ENCODE data around the gene LINGO4. TPM values are rescaled to one million over a fixed set of nuclear protein-coding genes. Genes with fewer than 3 reads are reported as not detected.

Gene LINGO4
- total and polyA plus RNA-seq, 2 donors (not counting 1 experiment from before 2014, with no cell fraction given): not detected

GRCh38 chr1:151854658-151855057 is 49.4 kb upstream of the LINGO4 start:
- POLR2A ChIA-PET: no interaction called here
- no peak overlapping the region for H3K4me3 Mint-ChIP-seq
- Histone ChIP-seq H3K4me1 (ENCODE audit: control insufficient read depth in 2 of 2, insufficient read depth in 2 of 2, low read length in 2 of 2) (peaks cover under 1 to 3% of the 10 kb centered on the region in 2 donors), H3K4me3 (ENCODE audit: control extremely low read depth in 1 of 5, extremely low read depth in 1 of 5, insufficient read depth in 1 of 5, low read depth in 2 of 5, low read length in 4 of 5) (no peak overlapping the region), H3K36me3 (replicated peaks in 1 of 2; ENCODE audit: control extremely low read depth in 1 of 2, control insufficient read depth in 1 of 2, extremely low read depth in 1 of 2, insufficient read depth in 2 of 2, low read length in 1 of 2) (no peaks in the 10 kb centered on the region), H3K9ac (ENCODE audit: low read length) (no peak overlapping the region), H3K9me3 (ENCODE audit: control extremely low read depth in 1 of 3, control insufficient read depth in 2 of 3, insufficient read depth in 1 of 3, low read length in 2 of 3) (no peaks in the 10 kb centered on the region), H3K4me2 (replicated peaks; ENCODE audit: low read depth, low read length, poor library complexity, severe bottlenecking) (no peak overlapping the region), H3K79me2 (ENCODE audit: control insufficient read depth, insufficient read depth, low read length) (no peaks in the 10 kb centered on the region), H4K20me1 (ENCODE audit: control insufficient read depth, insufficient read depth, low read length, poor library complexity, severe bottlenecking) (no peaks in the 10 kb centered on the region), H3K27ac (ENCODE audit: low read length in 2 of 2) (no peak overlapping the region), H3K27me3 (replicated peaks in 1 of 4; ENCODE audit: control extremely low read depth in 1 of 4, control insufficient read depth in 3 of 4, insufficient read depth in 4 of 4, low read length in 3 of 4) (peaks cover 0 to under 1% (median 0%) of the 10 kb centered on the region in 4 experiments), H2AFZ (ENCODE audit: insufficient read depth, low read depth, low read length, poor library complexity, severe bottlenecking) (no peak overlapping the region)
- ATAC-seq (ENCODE audit: low read depth): no peak
- no peak for DNase-seq
- peaks cover 1% of the 10 kb centered on the region for H3K4me1 Mint-ChIP-seq
- CTCF ChIA-PET: no interaction called here
- peaks cover 6% of the 10 kb centered on the region for H3K27me3 Mint-ChIP-seq
- no peaks in the 10 kb centered on the region for H3K9me3 Mint-ChIP-seq (ENCODE audit: insufficient read depth)
- WGBS (ENCODE audit: insufficient coverage): 97% methylated on average over 5 of the region's 7 CpGs
- intact Hi-C loops (cut with micrococcal nuclease): no loop called here
- TF ChIP-seq EZH2 (IDR thresholded peaks at IDR 0.05; ENCODE audit: borderline replicate concordance, insufficient read depth, low read depth, low read length, poor library complexity, severe bottlenecking): no peak
- TF ChIP-seq CTCF (IDR thresholded peaks at IDR 0.05): no peak
- no peak overlapping the region for H3K27ac Mint-ChIP-seq

GRCh38 chr1:151853411-151853943 is 48.3 kb upstream of the LINGO4 start, which contains the start of gene THEM5:
Gene THEM5, minus strand, starts transcription at chr1:151853712. Its CDS starts 147 bp downstream, at chr1:151853565.
- POLR2A ChIA-PET: no interaction called here
- Histone ChIP-seq H3K79me2 (ENCODE audit: control insufficient read depth, insufficient read depth, low read length) (no peaks in the 10 kb centered on the region), H3K9me3 (ENCODE audit: control extremely low read depth in 1 of 3, control insufficient read depth in 2 of 3, insufficient read depth in 1 of 3, low read length in 2 of 3) (no peaks in the 10 kb centered on the region), H3K27ac (ENCODE audit: low read length in 2 of 2) (no peak within 1 kb of the TSS), H2AFZ (ENCODE audit: insufficient read depth, low read depth, low read length, poor library complexity, severe bottlenecking) (no peak within 1 kb of the TSS), H3K27me3 (replicated peaks in 1 of 4; ENCODE audit: control extremely low read depth in 1 of 4, control insufficient read depth in 3 of 4, insufficient read depth in 4 of 4, low read length in 3 of 4) (peaks cover 0 to 6% (median 0%) of the 10 kb centered on the region in 4 experiments), H3K4me1 (ENCODE audit: control insufficient read depth in 2 of 2, insufficient read depth in 2 of 2, low read length in 2 of 2) (no peaks in the 10 kb centered on the region), H4K20me1 (ENCODE audit: control insufficient read depth, insufficient read depth, low read length, poor library complexity, severe bottlenecking) (no peaks in the 10 kb centered on the region), H3K4me3 (ENCODE audit: control extremely low read depth in 1 of 5, extremely low read depth in 1 of 5, insufficient read depth in 1 of 5, low read depth in 2 of 5, low read length in 4 of 5) (no peak within 1 kb of the TSS), H3K9ac (ENCODE audit: low read length) (no peak within 1 kb of the TSS), H3K36me3 (replicated peaks in 1 of 2; ENCODE audit: control extremely low read depth in 1 of 2, control insufficient read depth in 1 of 2, extremely low read depth in 1 of 2, insufficient read depth in 2 of 2, low read length in 1 of 2) (no peaks in the 10 kb centered on the region), H3K4me2 (replicated peaks; ENCODE audit: low read depth, low read length, poor library complexity, severe bottlenecking) (no peak within 1 kb of the TSS)
- TF ChIP-seq CTCF (IDR thresholded peaks at IDR 0.05) (no peak), EZH2 (IDR thresholded peaks at IDR 0.05; ENCODE audit: borderline replicate concordance, insufficient read depth, low read depth, low read length, poor library complexity, severe bottlenecking) (no peak)
- Mint-ChIP-seq H3K27ac (no peak within 1 kb of the TSS), H3K27me3 (peaks cover 12% of the 10 kb centered on the region), H3K9me3 (ENCODE audit: insufficient read depth) (no peaks in the 10 kb centered on the region), H3K4me1 (no peaks in the 10 kb centered on the region), H3K4me3 (no peak within 1 kb of the TSS)
- 96% methylated on average over 2 of the region's 5 CpGs for WGBS (ENCODE audit: insufficient coverage)
- CTCF ChIA-PET: no interaction called here
- DNase-seq (peak; percentile 8), ATAC-seq (ENCODE audit: low read depth) (no peak)
- intact Hi-C loops (cut with micrococcal nuclease): no loop called here

Data from B cell (primary cell).